Gastrocnemius medialis (tissue), 4 donors: ENCODE data around the gene SPATA31E1. TPM values are rescaled to one million over a fixed set of nuclear protein-coding genes. Genes with fewer than 3 reads are reported as not detected.

Source experiments
- ATAC-seq, 2 donors: fragments of 150-250 bp; one replicate each; pipeline ENCODE4 v1.9.1; 2016
- DNase-seq, 2 donors: peaks; one replicate each; pipeline ENCODE4 v3.0.0-alpha.2; 2019
- H3K27ac ChIP-seq, 4 donors: fragments of 200-600 bp; sonication (generic); 1 replicate in 1 of 4; 2 replicates in 3 of 4; pipeline ENCODE4 v1.5.1; 2016 to 2018; ENCODE audit warnings: mild to moderate bottlenecking in 2 of 4, moderate library complexity in 1 of 4
- H3K27me3 ChIP-seq, 3 donors: fragments of 200-600 bp; sonication (generic) in 2 of 3; 1 replicate in 1 of 3; 2 replicates in 2 of 3; pipeline versions ENCODE4 v1.5.1 to v1.6.0; 2016 to 2019; ENCODE audit warnings: mild to moderate bottlenecking in 1 of 3, moderate library complexity in 1 of 3
- H3K36me3 ChIP-seq, 2 donors: fragments of 200-600 bp; sonication (generic) in 1 of 2; one replicate each; pipeline ENCODE4 v1.5.1; 2017 to 2018
- H3K4me1 ChIP-seq, 2 donors: fragments of 200-600 bp; sonication (generic) in 1 of 2; one replicate each; pipeline ENCODE4 v1.5.1; 2016 to 2017; ENCODE audit warnings: mild to moderate bottlenecking in 2 of 2
- H3K4me3 ChIP-seq, 4 donors: fragments of 200-600 bp; sonication (generic) in 3 of 4; 1 replicate in 1 of 4; 2 replicates in 3 of 4; pipeline ENCODE4 v1.5.1; 2016 to 2019; ENCODE audit warnings: mild to moderate bottlenecking in 2 of 4
- H3K9me3 ChIP-seq, 3 donors: fragments of 200-600 bp; sonication (generic) in 2 of 3; 1 replicate in 1 of 3; 2 replicates in 2 of 3; pipeline ENCODE4 v1.5.1; 2016 to 2019
- POLR2A ChIP-seq, 2 donors: fragments of 450-650 bp; IDR thresholded peaks; one replicate each; pipeline ENCODE4 v1.6.1; 2017; ENCODE audit warnings: antibody characterized with exemption in 2 of 2, mild to moderate bottlenecking in 2 of 2, moderate library complexity in 2 of 2
- in situ Hi-C, 4 donors: fragments of 200-750 bp; cut with MboI; loops; one replicate each; pipeline versions ENCODE4 v1.15.0 to v1.8.0; 2017; ENCODE audit warnings: low sequenced_read_pairs in 4 of 4
- intact Hi-C: fragments of 100-400 bp; cut with DNase I; formaldehyde crosslinking; loops from one replicate; pipeline ENCODE4 v1.15.1; 2023; ENCODE audit warnings: low total_unique reads
- total RNA-seq, 4 donors: library from RNA; depleted of rRNA; stranded (reverse); fragments of >200 nt; gene quantifications; one replicate each; pipeline versions ENCODE4 v1.1.0 to v1.2.3, GENCODE V29; 2016
- TF ChIP-seq, protein P1 (sequence below), 5 experiments: fragments of 450-650 bp in 3 of 5; fragments of 200-600 bp in 2 of 5; sonication (generic) in 2 of 5; IDR thresholded peaks in 4 of 5; conservative IDR thresholded peaks in 1 of 5; 1 replicate in 4 of 5; 2 replicates in 1 of 5; pipeline ENCODE4 v1.5.1; 2016 to 2019; ENCODE audit warnings: antibody characterized with exemption in 5 of 5, mild to moderate bottlenecking in 3 of 5, moderate library complexity in 3 of 5

Gene SPATA31E1
- total RNA-seq, 4 donors from 2014 or later: not detected

DNA sequence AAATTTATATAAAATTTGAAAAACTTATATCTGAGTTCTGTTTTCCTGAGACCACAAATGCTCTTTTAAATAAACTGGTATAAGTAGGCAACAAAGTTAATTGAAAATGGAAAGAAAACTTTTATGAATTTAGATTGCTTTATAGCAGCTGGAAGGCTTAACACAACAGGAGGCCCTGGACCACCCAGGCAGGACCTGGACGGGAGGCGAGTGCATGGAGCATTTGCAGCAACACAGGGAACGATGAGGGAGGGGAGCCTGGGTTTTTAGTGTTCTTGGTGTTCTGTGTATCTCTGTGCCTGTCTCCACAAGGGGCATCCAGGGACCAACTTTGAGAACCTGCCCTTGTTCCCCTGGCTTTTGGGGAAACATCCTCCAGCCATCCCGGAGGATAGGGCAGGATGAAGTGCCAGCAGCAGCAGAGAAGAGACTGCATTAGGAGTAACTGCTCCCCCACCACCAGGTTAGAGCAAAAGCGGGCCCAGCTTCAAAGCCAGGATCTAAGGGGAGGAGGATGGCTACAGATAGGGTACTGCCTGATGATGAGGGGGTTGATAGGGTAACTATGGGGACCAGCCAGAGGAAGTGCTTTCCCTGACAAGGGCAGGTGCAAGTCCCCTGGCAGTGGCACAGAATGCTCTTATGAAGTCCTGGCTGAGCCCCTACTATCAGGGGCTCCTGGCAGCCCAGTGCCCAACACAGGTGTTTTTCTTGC, 6.7 kb upstream of the SPATA31E1 start:
- in situ Hi-C loops: no loop called here
- no peaks in the 10 kb centered on the region for H3K27me3 ChIP-seq
- intact Hi-C loops: no loop called here

DNA sequence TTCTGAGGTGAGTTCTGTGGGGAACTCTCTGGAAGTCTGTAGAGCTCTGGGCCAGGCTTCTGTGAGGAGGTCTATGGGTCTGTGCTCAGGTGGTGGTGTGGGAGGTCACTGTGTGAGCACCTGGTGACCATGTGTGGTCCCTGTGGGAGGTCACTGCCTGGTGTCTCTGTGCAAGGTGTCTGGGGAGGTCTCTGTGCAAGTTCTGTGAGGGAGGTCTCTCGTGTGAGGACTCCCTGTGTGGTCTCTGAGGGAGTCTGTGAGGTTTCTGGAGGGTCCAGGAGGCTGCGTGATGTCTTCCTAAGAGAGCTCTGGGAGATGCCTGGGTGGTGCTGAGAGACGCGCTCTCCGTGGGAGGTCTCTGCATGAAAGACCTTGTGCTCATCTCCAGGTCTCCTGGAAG, 6.0 kb upstream of the SPATA31E1 start:
- no peak overlapping the region for H3K27ac ChIP-seq
- DNase-seq (no peak), ATAC-seq (no peak)
- in situ Hi-C loops: no loop called here
- H3K9me3 ChIP-seq: no peaks in the 10 kb centered on the region
- H3K36me3 ChIP-seq: no peaks in the 10 kb centered on the region
- TF ChIP-seq, protein P1, sequence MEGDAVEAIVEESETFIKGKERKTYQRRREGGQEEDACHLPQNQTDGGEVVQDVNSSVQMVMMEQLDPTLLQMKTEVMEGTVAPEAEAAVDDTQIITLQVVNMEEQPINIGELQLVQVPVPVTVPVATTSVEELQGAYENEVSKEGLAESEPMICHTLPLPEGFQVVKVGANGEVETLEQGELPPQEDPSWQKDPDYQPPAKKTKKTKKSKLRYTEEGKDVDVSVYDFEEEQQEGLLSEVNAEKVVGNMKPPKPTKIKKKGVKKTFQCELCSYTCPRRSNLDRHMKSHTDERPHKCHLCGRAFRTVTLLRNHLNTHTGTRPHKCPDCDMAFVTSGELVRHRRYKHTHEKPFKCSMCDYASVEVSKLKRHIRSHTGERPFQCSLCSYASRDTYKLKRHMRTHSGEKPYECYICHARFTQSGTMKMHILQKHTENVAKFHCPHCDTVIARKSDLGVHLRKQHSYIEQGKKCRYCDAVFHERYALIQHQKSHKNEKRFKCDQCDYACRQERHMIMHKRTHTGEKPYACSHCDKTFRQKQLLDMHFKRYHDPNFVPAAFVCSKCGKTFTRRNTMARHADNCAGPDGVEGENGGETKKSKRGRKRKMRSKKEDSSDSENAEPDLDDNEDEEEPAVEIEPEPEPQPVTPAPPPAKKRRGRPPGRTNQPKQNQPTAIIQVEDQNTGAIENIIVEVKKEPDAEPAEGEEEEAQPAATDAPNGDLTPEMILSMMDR (IDR thresholded peaks at IDR 0.05 in 4 of 5, conservative IDR thresholded peaks at IDR 0.05 in 1 of 5): no peak
- TF ChIP-seq POLR2A (IDR thresholded peaks at IDR 0.05): no peak
- no peaks in the 10 kb centered on the region for H3K4me1 ChIP-seq
- no peak overlapping the region for H3K4me3 ChIP-seq
- H3K27me3 ChIP-seq: no peaks in the 10 kb centered on the region
- intact Hi-C loops: no loop called here

More for the DNA sequence above, 6.7 kb upstream of the SPATA31E1 start:
- no peak for ATAC-seq
- Histone ChIP-seq H3K9me3 (no peaks in the 10 kb centered on the region), H3K4me3 (no peak overlapping the region), H3K36me3 (no peaks in the 10 kb centered on the region), H3K4me1 (no peaks in the 10 kb centered on the region), H3K27ac (no peak overlapping the region)
- no peak for TF ChIP-seq POLR2A (IDR thresholded peaks at IDR 0.05)
- TF ChIP-seq, protein P1 (IDR thresholded peaks at IDR 0.05 in 4 of 5, conservative IDR thresholded peaks at IDR 0.05 in 1 of 5): no peak
- no peak for DNase-seq

DNA sequence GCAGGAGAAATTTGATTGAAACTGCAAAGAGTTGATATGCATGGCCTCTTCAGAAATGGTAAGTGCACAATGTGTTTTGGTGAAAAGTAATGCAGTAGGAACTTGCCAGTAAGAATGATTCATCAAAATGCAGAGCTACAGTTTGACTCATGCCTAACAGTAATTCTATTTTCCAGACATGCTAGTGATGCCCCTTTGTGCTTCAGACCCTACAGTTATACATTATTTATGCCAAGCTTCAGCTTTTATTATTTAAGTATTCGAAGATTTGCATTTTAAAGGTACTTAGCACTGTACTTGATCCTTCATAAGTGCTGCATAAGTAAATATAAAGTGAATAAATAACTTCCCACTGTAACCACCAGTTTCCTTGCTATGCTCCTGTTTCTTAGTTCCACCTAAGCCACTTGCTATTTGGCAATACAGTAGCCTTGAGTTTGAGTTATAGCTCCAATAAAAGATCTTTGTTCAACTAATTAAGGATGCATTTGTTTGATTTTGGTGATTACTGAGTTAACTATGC, 3.6 kb upstream of the SPATA31E1 start:
- Histone ChIP-seq H3K27ac (no peak overlapping the region), H3K36me3 (no peaks in the 10 kb centered on the region), H3K4me3 (no peak overlapping the region), H3K4me1 (no peaks in the 10 kb centered on the region), H3K9me3 (no peaks in the 10 kb centered on the region), H3K27me3 (no peaks in the 10 kb centered on the region)
- DNase-seq: no peak
- in situ Hi-C loops (no loop called here), intact Hi-C loops (no loop called here)
- TF ChIP-seq, protein P1 (IDR thresholded peaks at IDR 0.05 in 4 of 5, conservative IDR thresholded peaks at IDR 0.05 in 1 of 5): no peak
- no peak for TF ChIP-seq POLR2A (IDR thresholded peaks at IDR 0.05)
- no peak for ATAC-seq

DNA sequence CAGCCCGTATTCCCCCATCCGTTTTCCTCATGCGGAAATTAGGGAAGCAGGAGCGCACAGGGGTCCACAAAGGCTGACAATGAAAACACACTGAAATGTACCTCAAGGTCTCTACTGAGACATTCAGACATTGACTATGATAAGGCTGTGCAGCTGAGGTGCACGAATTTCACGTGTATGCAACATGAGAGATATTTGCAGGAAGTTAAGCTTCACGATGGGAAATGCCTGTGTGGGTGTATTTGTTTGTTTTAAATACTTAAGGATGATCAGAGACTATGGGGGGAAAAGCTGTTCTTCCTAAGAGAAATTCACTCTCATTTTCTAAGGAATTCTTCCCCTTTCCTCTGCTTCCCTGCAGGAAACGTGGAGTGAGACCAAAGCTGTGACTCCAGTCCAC, 2.6 kb upstream of the SPATA31E1 start:
- DNase-seq: no peak
- no peaks in the 10 kb centered on the region for H3K27me3 ChIP-seq
- in situ Hi-C loops: no loop called here

More for the DNA sequence above, 2.6 kb upstream of the SPATA31E1 start:
- Histone ChIP-seq H3K9me3 (no peaks in the 10 kb centered on the region), H3K4me1 (no peaks in the 10 kb centered on the region), H3K4me3 (no peak overlapping the region), H3K36me3 (no peaks in the 10 kb centered on the region), H3K27ac (no peak overlapping the region)
- TF ChIP-seq, protein P1 (IDR thresholded peaks at IDR 0.05 in 4 of 5, conservative IDR thresholded peaks at IDR 0.05 in 1 of 5): no peak
- no peak for TF ChIP-seq POLR2A (IDR thresholded peaks at IDR 0.05)
- ATAC-seq: no peak
- intact Hi-C loops: no loop called here
